Measurements from ENCODE around the gene NOVA1. TPM values are rescaled to one million over a fixed set of nuclear protein-coding genes. Genes with fewer than 3 reads are reported as not detected.

The NOVA1 gene
- total and polyA plus RNA-seq, 2 of the 13 experiments (the other 11 are each of a cell fraction or from before 2014, with no cell fraction given) = 0.13 TPM

GRCh38 chr14:26548406-26548805 is 49.4 kb downstream of the NOVA1 start:
- TF ChIP-seq BATF2 (CRISPR knock-in tag; IDR thresholded peaks at IDR 0.05) = no peak
- no peak for TF ChIP-seq ZSCAN9 (CRISPR knock-in tag; IDR thresholded peaks at IDR 0.05; ENCODE audit: borderline replicate concordance)
- TF ChIP-seq ZBTB7B (CRISPR knock-in tag; IDR thresholded peaks at IDR 0.05) = no peak
- TF ChIP-seq NR2F6 (IDR thresholded peaks at IDR 0.05) = no peak
- no peak for TF ChIP-seq NR2F6 (CRISPR knock-in tag; IDR thresholded peaks at IDR 0.05)
- no peak for TF ChIP-seq HOXA9 (CRISPR knock-in tag; IDR thresholded peaks at IDR 0.05; ENCODE audit: borderline replicate concordance)
- no peak for TF ChIP-seq ZNF616 (CRISPR knock-in tag; IDR thresholded peaks at IDR 0.05; ENCODE audit: low read depth)
- no peak for TF ChIP-seq KLF13 (CRISPR knock-in tag; IDR thresholded peaks at IDR 0.05)
- TF ChIP-seq ZNF792 (CRISPR knock-in tag; IDR thresholded peaks at IDR 0.05) = no peak
- TF ChIP-seq ZNF501 (CRISPR knock-in tag; IDR thresholded peaks at IDR 0.05) = no peak
- TF ChIP-seq IRF9 (CRISPR knock-in tag; IDR thresholded peaks at IDR 0.05; ENCODE audit: borderline replicate concordance) = no peak
- no peak for TF ChIP-seq HDAC6 (IDR thresholded peaks at IDR 0.05; ENCODE audit: low read depth, low read length)
- no peak for TF ChIP-seq PRDM4 (CRISPR knock-in tag; IDR thresholded peaks at IDR 0.05; ENCODE audit: borderline replicate concordance)
- TF ChIP-seq PRPF4 (IDR thresholded peaks at IDR 0.05; ENCODE audit: low read depth, low read length, poor library complexity, severe bottlenecking) = no peak
- no peak for TF ChIP-seq ATF2 (CRISPR knock-in tag; IDR thresholded peaks at IDR 0.05)
- TF ChIP-seq ZNF280B (CRISPR knock-in tag; IDR thresholded peaks at IDR 0.05; ENCODE audit: borderline replicate concordance) = no peak
- TF ChIP-seq ISL2 (CRISPR knock-in tag; IDR thresholded peaks at IDR 0.05) = no peak
- TF ChIP-seq NFKB2 (CRISPR knock-in tag; IDR thresholded peaks at IDR 0.05; ENCODE audit: borderline replicate concordance) = no peak
- ATAC-seq (no peak), DNase-seq (ENCODE audit: low spot score) (no peak), FAIRE-seq (no peak)
- Histone ChIP-seq H3K4me1 (ENCODE audit: insufficient read depth, low read length) (no peaks in the 10 kb centered on the region), H3K36me3 (replicated peaks in 1 of 2; ENCODE audit: control insufficient read depth in 1 of 2, insufficient read depth in 2 of 2, low read length in 2 of 2) (no peaks in the 10 kb centered on the region), H3K4me3 (replicated peaks in 1 of 3; ENCODE audit: insufficient read depth in 1 of 3, low read depth in 2 of 3, low read length in 3 of 3) (no peak overlapping the region), H2AFZ (ENCODE audit: low read length) (no peak overlapping the region), H3K79me2 (ENCODE audit: insufficient read depth, low read length) (no peaks in the 10 kb centered on the region), H3K4me2 (ENCODE audit: low read depth, low read length) (no peak overlapping the region), H3K27ac (ENCODE audit: extremely low read length, insufficient read depth, low read length) (no peak overlapping the region), H3K27me3 (ENCODE audit: control insufficient read depth in 1 of 2, insufficient read depth in 2 of 2, low read length in 2 of 2) (no peaks in the 10 kb centered on the region), H4K20me1 (ENCODE audit: insufficient read depth, low read length) (no peaks in the 10 kb centered on the region), H3K9me3 (ENCODE audit: low read length) (peaks cover 40% of the 10 kb centered on the region), H3K9ac (ENCODE audit: insufficient read depth, low read depth, low read length) (no peak overlapping the region)
- intact Hi-C loops (cut with micrococcal nuclease; ENCODE audit: unreplicated experiment) (no loop called here), in situ Hi-C loops (cut with HindIII; ENCODE audit: extremely low pct_ligation_motif_present, low pct_unique_long_range_greater_than_20kb) (no loop called here)
- POLR2A ChIA-PET = no interaction called here
- CTCF ChIA-PET (ENCODE audit: low intra/inter-chr PET ratio, low total read pairs) = no interaction called here
- BruUV-seq (replicated peaks) = no TSS peak
